Activated naive CD8-positive, alpha-beta T cell treated with anti-CD3 and anti-CD28 coated beads, Interleukin-2, amount 10 ng/mL, durations not matched to agents 7 days and 5 days (primary cell): ENCODE data around the gene PTX3. TPM values are rescaled to one million over a fixed set of nuclear protein-coding genes. Genes with fewer than 3 reads are reported as not detected.

Experiments
- ATAC-seq: fragments of 150-1000 bp; cut with Tn5 transposase; one replicate; pipeline ENCODE4 v1.10.0; 2021; ENCODE audit warnings: low read depth, moderate library complexity
- POLR2A ChIA-PET: fragments of 350-600 bp; sonication (Branson Sonifier 250); formaldehyde crosslinking; loops from one replicate; lab custom pipeline; 2021; ENCODE audit warnings: antibody characterized with exemption; lab: Charles Lee
- DNase-seq: peaks from one replicate; pipeline ENCODE4 v3.0.0; 2021
- H3K27ac Mint-ChIP-seq: one replicate; pipeline ENCODE4 v1.8.0; 2022; ENCODE audit warnings: mild to moderate bottlenecking, mixed read lengths
- H3K27me3 Mint-ChIP-seq: one replicate; pipeline ENCODE4 v1.8.0; 2022; ENCODE audit warnings: mild to moderate bottlenecking, moderate library complexity, mixed read lengths
- H3K36me3 Mint-ChIP-seq: one replicate; pipeline ENCODE4 v1.8.0; 2021; ENCODE audit warnings: mild to moderate bottlenecking, mixed read lengths
- H3K4me1 Mint-ChIP-seq: one replicate; pipeline ENCODE4 v1.8.0; 2021; ENCODE audit warnings: mixed read lengths
- H3K4me3 Mint-ChIP-seq: one replicate; pipeline ENCODE4 v1.8.0; 2022; ENCODE audit warnings: mild to moderate bottlenecking, moderate library complexity, mixed read lengths
- H3K9me3 Mint-ChIP-seq: one replicate; pipeline ENCODE4 v1.8.0; 2021; ENCODE audit warnings: mixed read lengths
- total RNA-seq, 2 experiments: library from RNA; stranded (reverse); gene quantifications; one replicate each; pipeline ENCODE4 v1.2.3, GENCODE V29; 2021

Gene PTX3
- total RNA-seq, 2 experiments from 2014 or later: 0.14 to 0.40 TPM

GRCh38 chr3:157442729-157443128 is 6.1 kb downstream of the PTX3 start:
- Mint-ChIP-seq H3K4me1 (no peaks in the 10 kb centered on the region), H3K36me3 (no peaks in the 10 kb centered on the region), H3K27me3 (peaks cover 18% of the 10 kb centered on the region), H3K9me3 (no peaks in the 10 kb centered on the region), H3K27ac (no peak overlapping the region), H3K4me3 (no peak overlapping the region)
- DNase-seq: no peak
- POLR2A ChIA-PET: no interaction called here
- no peak for ATAC-seq

GRCh38 chr3:157443905-157444796 is 7.5 kb downstream of the PTX3 start:
- no peak overlapping the region for H3K27ac Mint-ChIP-seq
- no peaks in the 10 kb centered on the region for H3K9me3 Mint-ChIP-seq
- no peaks in the 10 kb centered on the region for H3K4me1 Mint-ChIP-seq
- H3K36me3 Mint-ChIP-seq: no peaks in the 10 kb centered on the region
- DNase-seq (no peak), ATAC-seq (no peak)
- peaks cover 4% of the 10 kb centered on the region for H3K27me3 Mint-ChIP-seq
- H3K4me3 Mint-ChIP-seq: no peak overlapping the region
- POLR2A ChIA-PET: no interaction called here

- Mint-ChIP-seq H3K4me3 (no peak overlapping the region), H3K27me3 (peaks cover 2% of the 10 kb centered on the region), H3K36me3 (no peaks in the 10 kb centered on the region), H3K27ac (no peak overlapping the region), H3K4me1 (no peaks in the 10 kb centered on the region), H3K9me3 (no peaks in the 10 kb centered on the region)
- DNase-seq: no peak
- POLR2A ChIA-PET: no interaction called here
- no peak for ATAC-seq
Observed at GRCh38 chr3:157444797-157445184, 8.1 kb downstream of the PTX3 start.

GRCh38 chr3:157445857-157446256 is 9.2 kb downstream of the PTX3 start:
- ATAC-seq: no peak
- H3K9me3 Mint-ChIP-seq: no peaks in the 10 kb centered on the region
- POLR2A ChIA-PET: no interaction called here
- no peak overlapping the region for H3K27ac Mint-ChIP-seq
- DNase-seq: no peak
- H3K4me3 Mint-ChIP-seq: no peak overlapping the region
- H3K4me1 Mint-ChIP-seq: no peaks in the 10 kb centered on the region
- peaks cover 3% of the 10 kb centered on the region for H3K27me3 Mint-ChIP-seq
- no peaks in the 10 kb centered on the region for H3K36me3 Mint-ChIP-seq

- POLR2A ChIA-PET: no interaction called here
- no peak for ATAC-seq
- no peak overlapping the region for H3K4me3 Mint-ChIP-seq
- peaks cover 6% of the 10 kb centered on the region for H3K27me3 Mint-ChIP-seq
- no peak for DNase-seq
- no peaks in the 10 kb centered on the region for H3K9me3 Mint-ChIP-seq
- no peaks in the 10 kb centered on the region for H3K4me1 Mint-ChIP-seq
- no peaks in the 10 kb centered on the region for H3K36me3 Mint-ChIP-seq
- H3K27ac Mint-ChIP-seq: no peak overlapping the region
Observed at GRCh38 chr3:157447026-157447694, 10.5 kb downstream of the PTX3 start.

GRCh38 chr3:157452097-157452496 is 15.4 kb downstream of the PTX3 start:
- no peaks in the 10 kb centered on the region for H3K9me3 Mint-ChIP-seq
- no peaks in the 10 kb centered on the region for H3K36me3 Mint-ChIP-seq
- no peak overlapping the region for H3K4me3 Mint-ChIP-seq
- POLR2A ChIA-PET: no interaction called here
- H3K27me3 Mint-ChIP-seq: peaks cover 22% of the 10 kb centered on the region
- H3K4me1 Mint-ChIP-seq: no peaks in the 10 kb centered on the region
- DNase-seq (no peak), ATAC-seq (no peak)
- H3K27ac Mint-ChIP-seq: no peak overlapping the region

- H3K27me3 Mint-ChIP-seq: peaks cover 28% of the 10 kb centered on the region
- no peak overlapping the region for H3K4me3 Mint-ChIP-seq
- no peak for ATAC-seq
- POLR2A ChIA-PET: no interaction called here
- H3K36me3 Mint-ChIP-seq: no peaks in the 10 kb centered on the region
- H3K27ac Mint-ChIP-seq: no peak overlapping the region
- DNase-seq: no peak
- no peaks in the 10 kb centered on the region for H3K4me1 Mint-ChIP-seq
- no peaks in the 10 kb centered on the region for H3K9me3 Mint-ChIP-seq
Observed at GRCh38 chr3:157453824-157454223, 17.2 kb downstream of the PTX3 start.

- Mint-ChIP-seq H3K36me3 (no peaks in the 10 kb centered on the region), H3K9me3 (no peaks in the 10 kb centered on the region)
Observed at GRCh38 chr3:157459706-157460105, 23.1 kb downstream of the PTX3 start.

GRCh38 chr3:157460253-157460652 is 23.6 kb downstream of the PTX3 start:
- H3K4me1 Mint-ChIP-seq: no peaks in the 10 kb centered on the region
- H3K27me3 Mint-ChIP-seq: peaks cover 19% of the 10 kb centered on the region
- no peaks in the 10 kb centered on the region for H3K36me3 Mint-ChIP-seq
- H3K27ac Mint-ChIP-seq: no peak overlapping the region
- no peak overlapping the region for H3K4me3 Mint-ChIP-seq
- no peaks in the 10 kb centered on the region for H3K9me3 Mint-ChIP-seq
- no peak for DNase-seq
- no peak for ATAC-seq
- POLR2A ChIA-PET: no interaction called here

More at GRCh38 chr3:157459706-157460105, 23.1 kb downstream of the PTX3 start:
- H3K4me3 Mint-ChIP-seq: no peak overlapping the region
- no peaks in the 10 kb centered on the region for H3K4me1 Mint-ChIP-seq
- no peak overlapping the region for H3K27ac Mint-ChIP-seq
- DNase-seq (no peak), ATAC-seq (no peak)
- POLR2A ChIA-PET: no interaction called here
- peaks cover 21% of the 10 kb centered on the region for H3K27me3 Mint-ChIP-seq

- H3K27ac Mint-ChIP-seq: no peak overlapping the region
- H3K4me3 Mint-ChIP-seq: no peak overlapping the region
- DNase-seq (no peak), ATAC-seq (no peak)
- no peaks in the 10 kb centered on the region for H3K36me3 Mint-ChIP-seq
- POLR2A ChIA-PET: no interaction called here
- H3K27me3 Mint-ChIP-seq: peaks cover 10% of the 10 kb centered on the region
- no peaks in the 10 kb centered on the region for H3K4me1 Mint-ChIP-seq
- H3K9me3 Mint-ChIP-seq: no peaks in the 10 kb centered on the region
Observed at GRCh38 chr3:157463816-157464215, 27.2 kb downstream of the PTX3 start.

- ATAC-seq: no peak
- no peaks in the 10 kb centered on the region for H3K4me1 Mint-ChIP-seq
- no peaks in the 10 kb centered on the region for H3K9me3 Mint-ChIP-seq
- POLR2A ChIA-PET: no interaction called here
- DNase-seq: no peak
- no peaks in the 10 kb centered on the region for H3K36me3 Mint-ChIP-seq
- H3K4me3 Mint-ChIP-seq: no peak overlapping the region
- no peak overlapping the region for H3K27ac Mint-ChIP-seq
- peaks cover 10% of the 10 kb centered on the region for H3K27me3 Mint-ChIP-seq
Observed at GRCh38 chr3:157464321-157464720, 27.7 kb downstream of the PTX3 start.

GRCh38 chr3:157465741-157466140 is 29.1 kb downstream of the PTX3 start:
- Mint-ChIP-seq H3K27me3 (peaks cover 4% of the 10 kb centered on the region), H3K9me3 (no peaks in the 10 kb centered on the region), H3K36me3 (no peaks in the 10 kb centered on the region), H3K4me3 (no peak overlapping the region), H3K27ac (no peak overlapping the region), H3K4me1 (no peaks in the 10 kb centered on the region)
- POLR2A ChIA-PET: no interaction called here
- ATAC-seq (no peak), DNase-seq (no peak)

GRCh38 chr3:157467200-157467599 is 30.6 kb downstream of the PTX3 start:
- POLR2A ChIA-PET: no interaction called here
- no peaks in the 10 kb centered on the region for H3K4me1 Mint-ChIP-seq
- no peak overlapping the region for H3K4me3 Mint-ChIP-seq
- ATAC-seq (no peak), DNase-seq (no peak)
- H3K36me3 Mint-ChIP-seq: no peaks in the 10 kb centered on the region
- H3K9me3 Mint-ChIP-seq: no peaks in the 10 kb centered on the region
- H3K27me3 Mint-ChIP-seq: no peaks in the 10 kb centered on the region
- H3K27ac Mint-ChIP-seq: no peak overlapping the region
